GM13977 (cell line): ENCODE measurements around the gene ZSWIM6.

Source experiments
- DNase-seq: peaks from one replicate; pipeline ENCODE4 v3.0.0; 2012; ENCODE audit warnings: low spot score
- CTCF ChIP-seq: IDR thresholded peaks from 2 replicates; pipeline ENCODE4 v1.5.1; 2012; ENCODE audit warnings: mild to moderate bottlenecking, control low read depth; ENCODE audit not compliant: insufficient read depth; ENCODE audit errors: extremely low read depth, missing control alignments
- in situ Hi-C: fragments of 300-500 bp; cut with MboI; formaldehyde crosslinking; loops from one replicate; pipeline ENCODE4 v1.12.0; 2022; ENCODE audit warnings: low sequenced_read_pairs, low pct_unique_long_range_greater_than_20kb, mixed read lengths, inconsistent platforms; ENCODE audit not compliant: unreplicated experiment

ZSWIM6 gene

GRCh38 chr5:61347080-61347479 lies 15.0 kb downstream of the ZSWIM6 start:
- TF ChIP-seq CTCF: no peak
- DNase-seq: no peak
- in situ Hi-C loops: no loop called here

- TF ChIP-seq CTCF: no peak
- in situ Hi-C loops: no loop called here
- no peak for DNase-seq
These were observed 16.4 kb downstream of the ZSWIM6 start for GRCh38 chr5:61348447-61348846.

- no peak for TF ChIP-seq CTCF
- in situ Hi-C loops: no loop called here
- DNase-seq: no peak
These were observed 17.9 kb downstream of the ZSWIM6 start for GRCh38 chr5:61349935-61350334.

- no peak for TF ChIP-seq CTCF
- DNase-seq: no peak
- in situ Hi-C loops: no loop called here
These were observed 18.5 kb downstream of the ZSWIM6 start for GRCh38 chr5:61350535-61350934.

GRCh38 chr5:61351733-61352132 lies 19.7 kb downstream of the ZSWIM6 start:
- DNase-seq: no peak
- no peak for TF ChIP-seq CTCF
- in situ Hi-C loops: no loop called here

- in situ Hi-C loops: no loop called here
- no peak for TF ChIP-seq CTCF
- DNase-seq: no peak
These were observed 20.1 kb downstream of the ZSWIM6 start for GRCh38 chr5:61352180-61352579.

GRCh38 chr5:61352612-61353156 lies 20.6 kb downstream of the ZSWIM6 start:
- in situ Hi-C loops: no loop called here

More at GRCh38 chr5:61352612-61353156, 20.6 kb downstream of the ZSWIM6 start:
- no peak for TF ChIP-seq CTCF
- DNase-seq: no peak
